Muscle of leg (tissue), 11 donors: ENCODE data around the gene CRYBG2. TPM values are rescaled to one million over a fixed set of nuclear protein-coding genes. Genes with fewer than 3 reads are reported as not detected.
A peak's percentile ranks its signal among the peaks of the same experiment; 100 is the strongest.
"Not testable (repeated sequence)": the region's sequence is repeated elsewhere in the genome, so short reads cannot be mapped to it uniquely, and the experiment has no call there.

Source experiments
- DNase-seq: peaks from one replicate; pipeline ENCODE4 v3.0.0; 2013
- H3K27ac ChIP-seq: one replicate; pipeline ENCODE4 v1.5.1; 2013; ENCODE audit warnings: mild to moderate bottlenecking, low read length, control low read depth
- H3K27me3 ChIP-seq: one replicate; pipeline ENCODE4 v1.6.1; 2013; ENCODE audit warnings: low read length; ENCODE audit not compliant: control insufficient read depth, insufficient read depth
- H3K36me3 ChIP-seq: one replicate; pipeline ENCODE4 v1.6.1; 2013; ENCODE audit warnings: low read length; ENCODE audit not compliant: control insufficient read depth, insufficient read depth
- H3K4me1 ChIP-seq: one replicate; pipeline ENCODE4 v1.6.1; 2013; ENCODE audit warnings: low read length; ENCODE audit not compliant: control insufficient read depth, insufficient read depth
- H3K4me3 ChIP-seq: one replicate; pipeline ENCODE4 v1.5.1; 2013; ENCODE audit warnings: low read length, control low read depth
- H3K9me3 ChIP-seq: replicated peaks from 2 replicates; pipeline ENCODE4 v1.6.1; 2013; ENCODE audit warnings: low read depth, low read length; ENCODE audit not compliant: control insufficient read depth
- WGBS: methylation state at CpG from one replicate; pipeline ENCODE4 v1.1.5; 2013; ENCODE audit warnings: missing lambda C conversion rate; ENCODE audit not compliant: insufficient coverage; 5-methylcytosine and 5-hydroxymethylcytosine counted together
- polyA plus RNA-seq, 8 donors: library from polyadenylated mRNA; unstranded; fragments of 120-200 nt; gene quantifications; one replicate each; pipeline versions ENCODE4 v1.2.1 to v1.2.3, GENCODE V29; 2013; ENCODE audit warnings: inconsistent platforms in 1 of 8, low replicate concordance in 1 of 8; ENCODE audit not compliant: insufficient read length in 8 of 8, insufficient read depth in 1 of 8
- total RNA-seq: library from RNA; stranded (reverse); fragments of 120-200 nt; gene quantifications from one replicate; pipeline ENCODE4 v1.2.4, GENCODE V29; 2013

The CRYBG2 gene
- total and polyA plus RNA-seq, 9 donors = 0.07 to 1.6 (median 0.20) TPM; not detected in 4

DNA sequence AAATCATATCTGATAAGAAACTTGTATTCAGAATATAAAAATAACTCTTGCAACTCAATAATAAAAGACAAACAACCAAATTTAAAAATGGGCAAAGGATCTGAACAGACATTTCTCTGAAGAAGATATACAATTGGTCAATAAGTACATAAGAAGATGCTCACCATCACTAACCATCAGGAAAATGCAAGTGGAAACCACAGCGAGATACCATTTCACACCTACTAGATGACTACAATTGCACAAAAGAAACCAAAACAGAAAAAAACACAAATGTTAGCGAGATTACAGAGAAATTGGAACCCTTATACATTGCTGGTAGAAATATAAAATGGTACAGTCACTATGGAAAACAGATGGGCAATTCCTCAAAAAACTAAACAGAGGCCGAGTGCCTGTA lies 30.1 kb upstream of the CRYBG2 start:
- WGBS = no CpG with 5 or more reads among the region's 3 CpGs
- DNase-seq = no peak
- Histone ChIP-seq H3K36me3 (no peaks in the 10 kb centered on the region), H3K27ac (no peak overlapping the region), H3K4me3 (no peak overlapping the region), H3K27me3 (peaks cover 6% of the 10 kb centered on the region), H3K4me1 (no peaks in the 10 kb centered on the region), H3K9me3 (no peaks in the 10 kb centered on the region)

DNA sequence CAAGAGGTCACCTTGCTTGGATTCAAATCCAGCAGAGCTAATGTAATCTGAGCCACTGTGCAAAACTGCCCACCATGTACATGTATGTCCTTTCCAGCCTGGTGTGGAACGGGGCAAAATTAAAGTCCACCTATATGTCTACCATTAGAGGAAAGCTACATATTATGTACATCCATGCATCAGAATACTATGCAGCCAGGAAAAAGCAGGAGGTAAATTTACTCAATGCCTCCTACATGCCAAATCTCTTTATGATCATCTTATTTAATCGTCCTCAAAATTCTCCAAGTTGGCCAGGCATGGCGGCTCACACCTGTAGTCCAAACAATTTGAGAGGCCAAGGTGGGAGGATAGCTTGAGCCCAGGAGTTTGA lies 24.9 kb upstream of the CRYBG2 start:
- peaks cover 2% of the 10 kb centered on the region for H3K27me3 ChIP-seq
- no peak overlapping the region for H3K4me3 ChIP-seq
- WGBS = 90% methylated on average over 2 of the region's 3 CpGs
- H3K36me3 ChIP-seq = no peaks in the 10 kb centered on the region
- DNase-seq = no peak
- peaks cover 3% of the 10 kb centered on the region for H3K4me1 ChIP-seq
- no peak overlapping the region for H3K27ac ChIP-seq
- no peaks in the 10 kb centered on the region for H3K9me3 ChIP-seq

DNA sequence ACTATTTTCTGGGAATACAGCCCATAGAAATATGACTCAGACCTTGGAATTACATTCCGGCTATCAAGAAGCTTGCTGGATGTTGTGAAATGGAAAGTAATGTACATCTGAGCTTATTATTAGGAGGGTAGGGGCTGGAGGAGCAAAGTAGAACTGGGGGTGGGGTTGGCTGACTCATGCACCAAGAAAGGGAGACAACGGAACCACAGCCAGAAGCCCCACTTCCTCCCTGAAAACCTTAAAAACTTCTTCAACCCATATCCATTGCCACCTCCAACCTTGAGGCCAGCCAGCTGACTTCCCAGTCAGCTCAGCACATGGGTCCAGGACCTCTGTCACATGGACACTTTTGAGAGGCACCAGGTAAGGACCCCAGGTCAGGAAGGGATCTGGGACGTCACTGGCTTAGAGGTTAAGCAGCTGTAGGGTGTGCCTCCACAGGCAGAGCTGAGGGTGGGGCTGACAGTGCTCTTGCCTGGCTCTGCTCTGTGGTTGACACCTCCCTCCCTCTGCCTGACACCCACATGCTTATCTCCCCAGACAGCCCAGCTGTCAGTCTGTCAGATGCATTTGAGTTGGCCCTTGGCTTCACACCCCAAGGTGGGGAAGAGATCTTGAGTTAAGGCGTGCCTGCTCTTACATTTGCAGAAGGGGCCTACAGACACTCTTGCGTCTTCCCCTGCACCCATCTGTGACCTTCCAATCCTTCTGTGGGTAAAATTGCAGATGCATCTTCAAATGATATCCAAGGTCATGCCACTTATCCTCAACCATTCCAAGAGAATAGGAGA lies 24.4 kb upstream of the CRYBG2 start:
- DNase-seq = peak; percentile 78
- Histone ChIP-seq H3K27ac (no peak overlapping the region), H3K4me3 (no peak overlapping the region), H3K4me1 (peaks cover 3% of the 10 kb centered on the region), H3K9me3 (no peaks in the 10 kb centered on the region), H3K36me3 (no peaks in the 10 kb centered on the region), H3K27me3 (peaks cover 2% of the 10 kb centered on the region)
- 21% methylated on average over 2 of the region's 5 CpGs for WGBS

DNA sequence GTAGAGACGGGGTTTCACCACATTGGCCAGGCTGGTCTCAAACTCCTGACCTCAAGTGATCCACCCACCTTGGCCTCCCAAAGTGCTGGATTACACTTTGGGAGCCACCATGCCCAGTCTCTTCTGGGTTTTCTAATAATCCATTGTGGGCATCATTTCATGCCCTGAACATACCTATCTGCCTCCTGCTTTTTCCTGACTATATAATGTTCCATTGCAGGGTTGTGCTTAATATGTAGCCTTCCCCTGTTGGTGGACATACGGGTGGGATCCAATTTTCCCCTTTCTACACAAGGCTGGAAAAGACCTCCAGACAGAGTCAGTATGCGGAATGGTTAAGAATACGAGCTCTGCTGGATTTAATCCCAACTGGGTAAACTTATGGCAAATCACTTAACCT lies 22.1 kb upstream of the CRYBG2 start:
- Histone ChIP-seq H3K4me1 (peaks cover 3% of the 10 kb centered on the region), H3K27ac (no peak overlapping the region), H3K9me3 (no peaks in the 10 kb centered on the region), H3K27me3 (no peaks in the 10 kb centered on the region), H3K36me3 (no peaks in the 10 kb centered on the region), H3K4me3 (no peak overlapping the region)
- 63% methylated on average over 2 of the region's 4 CpGs for WGBS
- DNase-seq = no peak

DNA sequence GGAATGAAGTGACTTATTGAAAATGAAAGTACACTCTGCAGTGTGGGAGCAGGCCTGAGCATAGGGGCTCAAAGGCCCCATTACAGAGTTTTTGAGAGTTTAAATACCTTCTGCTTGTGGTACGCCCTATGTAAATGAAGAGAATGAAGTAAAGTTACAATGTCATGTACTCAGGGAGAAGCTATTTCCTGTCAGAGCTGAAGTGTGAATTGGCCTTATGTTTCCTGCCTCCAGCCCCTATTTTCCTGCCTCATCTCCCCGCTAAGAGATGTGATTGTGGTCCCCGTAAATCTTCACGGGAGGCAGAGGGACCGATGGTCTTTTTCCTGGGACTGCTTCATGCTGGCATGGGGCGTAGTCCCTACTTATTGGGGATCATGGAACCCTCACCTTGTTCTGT lies 21.2 kb upstream of the CRYBG2 start:
- no peak overlapping the region for H3K27ac ChIP-seq
- H3K27me3 ChIP-seq = no peaks in the 10 kb centered on the region
- WGBS = 50% methylated on average over 1 of the region's 6 CpGs
- H3K4me3 ChIP-seq = no peak overlapping the region
- no peak for DNase-seq
- no peaks in the 10 kb centered on the region for H3K36me3 ChIP-seq
- no peaks in the 10 kb centered on the region for H3K9me3 ChIP-seq
- peaks cover 3% of the 10 kb centered on the region for H3K4me1 ChIP-seq

DNA sequence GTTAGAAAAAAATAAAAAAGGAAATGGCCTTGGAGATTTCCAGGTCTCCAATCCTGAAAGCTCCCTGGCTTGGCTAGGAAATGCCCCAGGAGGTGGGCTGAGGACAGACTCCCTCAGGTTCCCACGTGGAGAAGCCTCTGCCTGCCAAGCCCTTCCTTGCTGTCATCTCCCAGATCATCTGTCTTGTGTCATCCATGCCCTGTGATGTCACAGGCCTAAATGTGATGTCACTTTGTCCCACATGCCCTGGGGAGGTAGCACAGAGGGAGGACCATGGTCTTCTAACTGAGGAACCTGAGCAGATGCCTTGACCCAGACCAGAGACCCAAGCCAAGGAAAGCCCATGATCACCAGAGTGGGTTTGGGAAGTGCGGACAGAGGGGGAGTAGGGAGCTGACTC lies 20.4 kb upstream of the CRYBG2 start:
- not testable (repeated sequence) for H3K4me3 ChIP-seq, DNase-seq, H3K9me3 ChIP-seq, H3K4me1 ChIP-seq, H3K36me3 ChIP-seq, H3K27ac ChIP-seq, H3K27me3 ChIP-seq
- WGBS = 40% methylated on average over 2 of the region's 2 CpGs

DNA sequence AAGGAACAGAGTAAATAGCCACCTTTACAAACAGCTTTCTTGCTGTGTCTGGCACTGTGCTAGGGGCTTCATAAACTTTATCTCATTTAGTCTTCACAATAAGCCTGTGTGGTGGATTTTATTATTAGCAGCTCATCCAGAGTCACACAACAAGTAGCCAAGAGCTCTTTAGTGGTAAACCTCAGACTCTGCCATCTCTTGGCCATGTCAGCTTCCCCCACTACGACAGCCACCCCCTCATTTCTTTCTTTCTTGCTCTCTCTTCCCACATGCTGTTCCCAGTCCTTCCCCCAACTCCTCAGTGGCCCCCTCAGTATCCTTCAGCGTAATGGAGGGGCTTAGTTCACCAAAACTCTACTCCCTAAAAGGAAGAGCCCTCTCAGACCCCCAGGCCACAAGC lies 19.9 kb upstream of the CRYBG2 start:
- 39% methylated on average over 2 of the region's 2 CpGs for WGBS
- no peaks in the 10 kb centered on the region for H3K9me3 ChIP-seq
- H3K27me3 ChIP-seq = peaks cover 2% of the 10 kb centered on the region
- peaks cover 3% of the 10 kb centered on the region for H3K4me1 ChIP-seq
- H3K27ac ChIP-seq = no peak overlapping the region
- H3K36me3 ChIP-seq = no peaks in the 10 kb centered on the region
- DNase-seq = no peak
- no peak overlapping the region for H3K4me3 ChIP-seq

DNA sequence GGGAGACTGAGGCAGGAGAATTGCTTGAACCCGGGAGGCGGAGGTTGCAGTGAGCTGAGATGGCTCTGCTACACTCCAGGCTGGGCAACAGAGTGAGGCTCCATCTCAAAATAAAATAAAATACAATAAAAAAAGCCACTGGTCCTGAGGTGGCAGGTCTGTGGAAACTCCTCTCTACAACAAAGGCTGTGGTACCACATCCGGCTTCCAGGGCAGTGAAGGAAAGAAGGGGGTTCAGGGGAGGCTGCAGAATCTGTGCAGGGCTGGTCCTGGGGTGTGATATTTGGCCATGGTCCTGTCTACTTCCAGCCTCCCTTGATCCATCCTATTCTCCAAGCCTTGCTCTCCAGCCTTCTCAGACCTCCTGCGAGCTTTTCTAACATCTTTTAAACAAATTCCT lies 19.4 kb upstream of the CRYBG2 start:
- Histone ChIP-seq H3K4me1 (peaks cover 3% of the 10 kb centered on the region), H3K9me3 (no peaks in the 10 kb centered on the region), H3K27me3 (peaks cover 2% of the 10 kb centered on the region), H3K4me3 (no peak overlapping the region), H3K27ac (no peak overlapping the region), H3K36me3 (no peaks in the 10 kb centered on the region)
- no peak for DNase-seq
- WGBS = no CpG with 5 or more reads among the region's 4 CpGs

DNA sequence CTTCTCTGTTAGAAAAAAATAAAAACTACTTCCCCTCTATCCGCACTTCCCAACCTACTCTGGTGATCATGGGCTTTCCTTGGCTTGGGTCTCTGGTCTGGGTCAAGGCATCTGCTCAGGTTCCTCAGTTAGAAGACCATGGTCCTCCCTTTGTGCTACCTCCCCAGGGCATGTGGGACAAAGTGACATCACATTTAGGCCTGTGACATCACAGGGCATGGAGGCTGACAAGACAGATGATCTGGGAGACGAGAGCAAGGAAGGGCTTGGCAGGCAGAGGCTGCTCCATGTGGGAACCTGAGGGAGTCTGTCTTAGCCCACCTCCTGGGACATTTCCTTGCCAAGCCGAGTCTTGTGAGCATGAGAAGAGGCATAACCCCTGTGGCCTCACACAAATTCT lies 18.7 kb upstream of the CRYBG2 start, which contains the start of gene ZNF683:
Gene ZNF683 (minus strand): TSS at position 140 of the 400 bp plus-strand sequence. CDS start 4,179 bp downstream, outside the sequence.
- H3K27me3 ChIP-seq, H3K9me3 ChIP-seq, DNase-seq, H3K4me1 ChIP-seq, H3K4me3 ChIP-seq, H3K36me3 ChIP-seq, H3K27ac ChIP-seq: not testable (repeated sequence)
- 56% methylated on average over 3 of the region's 3 CpGs for WGBS

DNA sequence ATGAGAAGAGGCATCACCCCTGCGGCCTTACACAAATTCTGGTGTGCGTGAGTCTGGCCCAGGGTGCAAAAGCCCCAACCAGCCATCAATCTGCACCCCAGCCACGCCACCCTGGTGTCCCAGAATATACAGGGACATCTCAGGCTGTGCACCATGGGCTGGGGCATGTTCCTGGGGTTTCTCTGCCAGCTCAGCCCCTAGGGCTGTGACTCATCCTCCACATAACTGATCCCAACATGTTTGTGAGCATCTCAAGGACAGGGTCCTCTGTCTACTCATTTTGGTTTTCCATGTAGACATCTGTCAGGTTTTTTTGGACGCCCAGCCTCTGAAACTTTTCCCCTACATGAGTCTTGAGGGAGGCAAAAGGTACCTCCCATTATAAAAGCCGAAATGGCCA lies 18.1 kb upstream of the CRYBG2 start:
- DNase-seq = no peak
- Histone ChIP-seq H3K36me3 (no peaks in the 10 kb centered on the region), H3K4me1 (no peaks in the 10 kb centered on the region), H3K27me3 (peaks cover 5% of the 10 kb centered on the region), H3K27ac (no peak overlapping the region), H3K9me3 (no peaks in the 10 kb centered on the region), H3K4me3 (no peak overlapping the region)
- WGBS = 69% methylated on average over 5 of the region's 5 CpGs
